ENCODE measurements around the gene ARGLU1. TPM values are rescaled to one million over a fixed set of nuclear protein-coding genes. Genes with fewer than 3 reads are reported as not detected.

ARGLU1 gene
- polyA plus RNA-seq, 1 experiment, result 25.6 TPM

DNA sequence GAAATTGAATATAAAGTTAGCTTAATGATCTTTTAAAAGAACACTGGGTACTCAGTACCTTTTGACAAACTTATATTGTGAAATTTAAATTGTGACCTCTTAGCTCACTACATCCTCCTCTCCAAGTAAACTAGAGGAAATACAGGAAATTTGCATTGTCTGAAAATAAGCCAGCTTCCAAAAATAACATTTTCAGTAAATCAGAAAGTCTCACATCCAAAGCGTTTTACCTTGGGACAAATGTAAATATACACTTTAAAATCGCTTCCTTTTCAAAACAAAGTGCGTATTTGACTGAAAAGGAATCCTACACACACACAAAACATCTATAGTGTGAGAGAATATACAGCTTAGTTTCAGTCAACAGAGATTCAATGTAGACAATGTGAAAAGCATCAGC is 30.4 kb downstream of the ARGLU1 start:
- no peaks in the 10 kb centered on the region for H3K36me3 ChIP-seq (ENCODE audit: control insufficient read depth, insufficient read depth, low read length)
- POLR2A ChIA-PET, result no interaction called here
- no peak overlapping the region for H3K4me3 ChIP-seq (ENCODE audit: low read depth, low read length)
- no peak for DNase-seq (ENCODE audit: low read depth)
- CTCF ChIA-PET, result interaction anchor here (1.1 to 3.1 kb wide), 6 partner anchors 21 to 1127 kb away, joined by 3 to 25 read pairs (median 4); partner anchors contain the start of gene ARGLU1
- no peaks in the 10 kb centered on the region for H3K27me3 ChIP-seq (ENCODE audit: control insufficient read depth, insufficient read depth, low read length)
- TF ChIP-seq, protein P1, sequence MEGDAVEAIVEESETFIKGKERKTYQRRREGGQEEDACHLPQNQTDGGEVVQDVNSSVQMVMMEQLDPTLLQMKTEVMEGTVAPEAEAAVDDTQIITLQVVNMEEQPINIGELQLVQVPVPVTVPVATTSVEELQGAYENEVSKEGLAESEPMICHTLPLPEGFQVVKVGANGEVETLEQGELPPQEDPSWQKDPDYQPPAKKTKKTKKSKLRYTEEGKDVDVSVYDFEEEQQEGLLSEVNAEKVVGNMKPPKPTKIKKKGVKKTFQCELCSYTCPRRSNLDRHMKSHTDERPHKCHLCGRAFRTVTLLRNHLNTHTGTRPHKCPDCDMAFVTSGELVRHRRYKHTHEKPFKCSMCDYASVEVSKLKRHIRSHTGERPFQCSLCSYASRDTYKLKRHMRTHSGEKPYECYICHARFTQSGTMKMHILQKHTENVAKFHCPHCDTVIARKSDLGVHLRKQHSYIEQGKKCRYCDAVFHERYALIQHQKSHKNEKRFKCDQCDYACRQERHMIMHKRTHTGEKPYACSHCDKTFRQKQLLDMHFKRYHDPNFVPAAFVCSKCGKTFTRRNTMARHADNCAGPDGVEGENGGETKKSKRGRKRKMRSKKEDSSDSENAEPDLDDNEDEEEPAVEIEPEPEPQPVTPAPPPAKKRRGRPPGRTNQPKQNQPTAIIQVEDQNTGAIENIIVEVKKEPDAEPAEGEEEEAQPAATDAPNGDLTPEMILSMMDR (IDR thresholded peaks at IDR 0.05; ENCODE audit: insufficient read depth, low read depth, low read length), result no peak

DNA sequence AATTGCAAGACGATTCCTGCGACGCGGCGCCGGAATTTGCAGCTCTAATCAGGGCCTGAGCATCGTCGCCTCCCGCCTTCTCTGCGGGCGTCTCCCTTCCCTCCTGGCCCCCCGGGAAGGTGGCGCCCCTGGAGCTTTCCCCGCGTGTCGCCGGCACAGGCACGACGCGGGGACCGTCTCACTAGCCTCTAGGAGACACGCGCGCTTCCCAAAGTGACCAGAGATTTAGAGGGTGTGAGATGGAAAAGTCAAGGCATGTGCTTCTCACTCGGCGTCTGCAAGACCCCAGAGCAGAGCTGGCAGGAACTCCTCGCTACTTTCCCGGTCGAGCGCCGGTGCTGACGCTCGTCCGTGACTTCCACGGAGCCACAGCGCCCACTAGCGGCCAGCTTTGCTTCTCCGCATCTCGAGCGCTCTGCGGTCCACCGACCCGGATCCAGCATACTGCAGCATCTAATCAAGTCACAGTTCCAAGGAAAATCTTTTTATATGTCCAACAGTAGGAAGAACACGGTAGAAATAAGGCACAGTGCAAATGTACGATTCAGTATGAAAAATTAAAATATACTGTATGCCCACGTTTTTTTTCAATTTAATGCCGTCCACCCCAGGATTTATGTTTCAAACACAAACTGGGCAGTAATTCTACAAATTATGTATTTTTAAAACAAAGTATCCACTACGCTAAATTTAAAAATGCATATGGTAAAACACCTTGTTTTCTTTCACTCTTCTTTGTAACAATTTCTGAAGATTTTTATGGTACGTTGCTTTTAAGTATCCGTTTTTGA is 31.5 kb downstream of the ARGLU1 start:
- POLR2A ChIA-PET, result interaction anchor here (0.6 kb wide), 1 partner anchor 345 kb away, joined by 3 read pairs; no protein-coding TSS in a partner anchor
- TF ChIP-seq, protein P1 (IDR thresholded peaks at IDR 0.05; ENCODE audit: insufficient read depth, low read depth, low read length), result peak; percentile 97
- CTCF ChIA-PET, result interaction anchor here (0.6 to 3.9 kb wide), 26 partner anchors 10 to 1979 kb away, joined by 3 to 25 read pairs (median 4); partner anchors contain the start of gene ARGLU1
- Histone ChIP-seq H3K27me3 (ENCODE audit: control insufficient read depth, insufficient read depth, low read length) (no peaks in the 10 kb centered on the region), H3K36me3 (ENCODE audit: control insufficient read depth, insufficient read depth, low read length) (no peaks in the 10 kb centered on the region), H3K4me3 (ENCODE audit: low read depth, low read length) (peak overlapping the region; percentile 45)
- no peak for DNase-seq (ENCODE audit: low read depth)

DNA sequence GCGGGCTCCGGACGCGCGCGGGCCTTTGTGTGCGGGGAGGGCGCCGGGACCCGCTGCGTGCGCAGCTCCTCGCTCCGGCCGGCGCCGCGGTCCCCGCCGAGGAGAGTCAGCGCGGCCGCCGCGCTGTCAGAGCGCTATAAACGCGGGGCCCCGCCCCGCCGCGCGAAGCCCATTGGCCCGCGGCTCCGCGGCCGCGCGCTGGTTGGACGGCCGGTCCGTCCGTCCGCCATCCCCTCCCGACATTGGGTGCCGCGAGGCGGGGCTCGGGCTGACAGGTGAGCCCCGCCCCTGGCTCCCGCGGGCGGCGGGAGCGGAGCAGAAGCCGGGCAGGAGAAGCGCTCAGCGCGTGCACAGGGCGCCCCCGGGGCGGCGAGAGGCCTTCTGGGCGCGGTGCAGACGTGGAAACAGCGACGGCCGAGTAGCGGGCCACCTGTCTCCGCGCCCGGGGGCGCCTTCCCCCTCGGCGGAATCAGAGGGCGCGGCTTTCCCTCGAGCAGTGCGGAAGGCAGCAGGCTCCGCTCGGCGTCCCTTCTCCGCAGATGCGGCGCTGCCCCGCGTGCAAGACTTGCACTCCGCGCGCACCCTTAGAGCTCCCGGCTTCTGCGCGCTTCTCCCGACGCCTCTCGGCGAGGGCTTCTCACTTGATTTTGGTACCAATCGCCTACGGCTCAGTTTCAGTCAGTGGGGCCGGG is 32.2 kb downstream of the ARGLU1 start, which contains the start of gene EFNB2:
EFNB2 (minus strand) TSS at position 111 of the 692 bp plus-strand sequence. CDS start 698 bp downstream, outside the sequence.
- ChIA-PET POLR2A (interaction anchor here (0.6 kb wide), 1 partner anchor 344 kb away, joined by 3 read pairs; no protein-coding TSS in a partner anchor), CTCF (interaction anchor here (0.9 to 3.9 kb wide), 23 partner anchors 10 to 1978 kb away, joined by 3 to 25 read pairs (median 4); partner anchors contain the start of gene ARGLU1)
- Histone ChIP-seq H3K27me3 (ENCODE audit: control insufficient read depth, insufficient read depth, low read length) (no peaks in the 10 kb centered on the region), H3K36me3 (ENCODE audit: control insufficient read depth, insufficient read depth, low read length) (no peaks in the 10 kb centered on the region), H3K4me3 (ENCODE audit: low read depth, low read length) (peak within 1 kb of the TSS; percentile 66)
- TF ChIP-seq, protein P1 (IDR thresholded peaks at IDR 0.05; ENCODE audit: insufficient read depth, low read depth, low read length), result no peak
- DNase-seq (ENCODE audit: low read depth), result peak; percentile 47

DNA sequence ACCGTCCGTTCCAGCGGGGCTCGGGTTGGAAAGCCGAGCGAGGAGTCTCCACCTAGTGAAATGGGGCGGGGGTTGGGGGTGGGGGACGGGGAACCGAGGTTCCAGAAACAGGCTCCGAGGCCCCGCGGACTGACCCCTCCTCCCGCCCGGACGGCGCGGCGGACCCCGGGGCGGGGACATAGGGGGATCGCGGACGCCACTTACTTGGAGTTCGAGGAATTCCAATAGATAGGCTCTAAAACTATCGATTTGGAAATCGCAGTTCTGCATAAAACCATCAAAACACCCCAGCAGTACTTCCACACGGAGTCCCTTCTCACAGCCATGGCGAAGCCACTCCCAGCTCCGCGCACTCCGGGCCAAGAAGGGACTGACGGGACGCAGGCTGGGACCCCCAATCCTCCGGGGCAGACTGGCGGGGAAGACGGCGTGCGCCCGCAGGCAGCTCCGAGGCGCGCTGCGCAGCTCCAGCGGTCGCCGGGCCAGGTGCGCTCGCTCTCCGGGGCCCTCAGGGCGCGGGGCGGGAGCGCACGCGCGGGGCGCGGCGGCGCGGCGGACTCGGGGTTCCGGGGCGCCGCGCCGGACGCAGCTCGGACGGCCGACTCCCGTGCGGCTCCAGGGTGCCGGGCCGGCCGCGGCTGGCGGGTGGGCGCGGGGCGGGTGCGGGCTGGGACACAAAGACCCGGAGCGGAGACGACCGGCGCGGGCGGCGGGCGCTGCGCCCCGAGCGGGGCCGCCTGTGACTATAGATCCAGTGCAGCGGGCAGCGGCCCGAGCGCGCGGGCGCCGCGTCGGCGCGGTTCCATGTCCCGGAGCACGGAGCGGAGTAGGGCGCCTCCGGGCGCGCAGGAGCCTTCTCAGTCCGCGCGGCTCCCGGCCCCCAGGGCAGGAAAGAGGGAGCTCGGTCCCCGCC is 33.0 kb downstream of the ARGLU1 start:
- Histone ChIP-seq H3K4me3 (ENCODE audit: low read depth, low read length) (peak overlapping the region; percentile 66), H3K36me3 (ENCODE audit: control insufficient read depth, insufficient read depth, low read length) (no peaks in the 10 kb centered on the region), H3K27me3 (ENCODE audit: control insufficient read depth, insufficient read depth, low read length) (no peaks in the 10 kb centered on the region)
- POLR2A ChIA-PET, result interaction anchor here (0.6 kb wide), 3 partner anchors 85 to 1761 kb away, joined by 4 to 9 read pairs (median 7); no protein-coding TSS in a partner anchor
- CTCF ChIA-PET, result interaction anchor here (0.6 to 3.9 kb wide), 10 partner anchors 16 to 1977 kb away, joined by 3 to 25 read pairs (median 4); no protein-coding TSS in a partner anchor
- no peak for DNase-seq (ENCODE audit: low read depth)
- TF ChIP-seq, protein P1 (IDR thresholded peaks at IDR 0.05; ENCODE audit: insufficient read depth, low read depth, low read length), result no peak
